HFF-Myc (cell line): ENCODE measurements around the gene SCN3A.

Experiments used
- DNase-seq: peaks from one replicate; pipeline ENCODE4 v3.0.0-alpha.2; 2011; ENCODE audit warnings: low read depth; ENCODE audit errors: extremely low read depth
- H3K4me3 ChIP-seq: replicated peaks from 2 replicates; pipeline ENCODE4 v1.5.1; 2011; ENCODE audit warnings: low read depth, mild to moderate bottlenecking, control low read depth, low read length
- CTCF ChIP-seq: IDR thresholded peaks from 2 replicates; pipeline ENCODE4 v1.5.1; 2012; ENCODE audit warnings: mild to moderate bottlenecking, low read depth, low read length, control low read depth; ENCODE audit errors: missing control alignments

Gene SCN3A

DNA sequence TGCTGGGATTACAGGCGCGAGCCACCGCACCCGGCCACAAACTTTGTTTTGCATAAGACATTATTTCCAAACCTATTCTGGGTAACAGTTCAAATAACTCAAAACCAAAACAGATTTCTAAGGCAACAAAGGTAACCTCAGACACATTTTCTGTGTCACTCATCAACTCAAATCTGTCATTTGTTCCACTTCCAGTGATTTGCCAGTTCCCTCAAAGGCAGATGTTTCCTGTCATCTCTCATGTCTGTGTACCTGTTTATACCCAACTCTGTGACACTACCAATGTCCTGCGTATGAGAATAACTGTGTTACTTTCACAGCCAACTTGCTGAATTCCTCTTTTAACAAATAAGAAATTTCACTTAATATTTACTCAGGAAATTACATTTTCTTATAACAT, 54.4 kb downstream of the SCN3A start:
- no peak for TF ChIP-seq CTCF
- no peak for DNase-seq

GRCh38 chr2:165147186-165148045, 56.4 kb downstream of the SCN3A start:
- H3K4me3 ChIP-seq: no peak overlapping the region
- no peak for TF ChIP-seq CTCF
- no peak for DNase-seq

More for the DNA sequence above, 54.4 kb downstream of the SCN3A start:
- H3K4me3 ChIP-seq: no peak overlapping the region

DNA sequence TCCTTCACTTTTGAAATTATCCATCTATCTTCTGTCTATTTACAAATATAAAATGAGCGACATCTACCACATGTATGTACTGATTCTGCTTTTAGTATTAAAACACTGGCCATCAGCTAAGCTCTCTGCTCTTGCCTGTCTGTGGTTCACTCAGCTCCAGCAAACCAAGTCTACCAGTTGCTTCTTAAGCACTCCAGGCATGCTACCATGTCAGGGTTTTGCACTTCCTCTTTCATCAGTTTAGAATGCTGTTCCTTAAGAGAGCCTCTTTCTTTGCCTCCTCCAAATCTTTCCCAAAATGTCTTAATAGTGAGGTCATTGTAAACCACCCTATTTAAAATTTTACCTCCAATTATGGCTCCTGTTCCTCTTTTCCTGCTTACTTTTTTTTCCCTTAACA, 59.5 kb downstream of the SCN3A start:
- no peak for DNase-seq
- no peak overlapping the region for H3K4me3 ChIP-seq

DNA sequence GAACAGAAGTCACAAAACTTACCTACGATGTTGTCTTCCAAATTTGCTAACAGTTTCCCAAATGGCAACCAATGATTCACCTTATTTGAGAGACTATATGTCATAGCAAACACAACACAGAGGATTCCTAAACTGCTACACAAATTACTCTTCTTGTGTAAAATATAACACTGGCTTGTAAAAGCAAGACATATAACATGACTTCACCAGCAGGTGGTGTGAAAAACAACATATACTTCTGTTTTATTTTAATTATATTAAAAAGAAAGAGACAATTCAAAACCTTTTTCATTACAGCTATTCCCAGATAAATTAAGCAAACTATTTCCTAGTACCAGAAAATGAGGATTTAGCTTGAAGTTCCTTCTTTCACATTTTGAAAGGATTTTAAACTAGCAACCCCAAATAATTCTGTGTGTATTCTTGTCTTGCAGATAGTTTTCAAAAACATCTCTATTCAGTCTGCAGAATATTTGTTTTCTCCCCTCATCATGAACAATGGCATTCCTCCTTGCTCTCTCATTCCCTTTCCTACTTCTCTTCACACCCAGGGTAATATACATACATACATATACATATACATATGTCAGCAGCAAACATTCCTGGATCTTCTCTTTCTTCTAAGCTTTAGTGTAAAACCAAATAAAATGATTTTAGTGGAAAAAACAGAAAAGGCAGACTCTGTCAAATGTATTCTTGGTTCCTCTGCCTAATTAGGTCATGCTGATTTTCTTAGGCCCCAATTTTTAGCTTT, 62.1 kb downstream of the SCN3A start:
- DNase-seq: no peak
- TF ChIP-seq CTCF: no peak
- no peak overlapping the region for H3K4me3 ChIP-seq

More for the DNA sequence above, 59.5 kb downstream of the SCN3A start:
- no peak for TF ChIP-seq CTCF

GRCh38 chr2:165126244-165126643, 77.6 kb downstream of the SCN3A start:
- TF ChIP-seq CTCF: no peak
- H3K4me3 ChIP-seq: no peak overlapping the region
- DNase-seq: no peak

DNA sequence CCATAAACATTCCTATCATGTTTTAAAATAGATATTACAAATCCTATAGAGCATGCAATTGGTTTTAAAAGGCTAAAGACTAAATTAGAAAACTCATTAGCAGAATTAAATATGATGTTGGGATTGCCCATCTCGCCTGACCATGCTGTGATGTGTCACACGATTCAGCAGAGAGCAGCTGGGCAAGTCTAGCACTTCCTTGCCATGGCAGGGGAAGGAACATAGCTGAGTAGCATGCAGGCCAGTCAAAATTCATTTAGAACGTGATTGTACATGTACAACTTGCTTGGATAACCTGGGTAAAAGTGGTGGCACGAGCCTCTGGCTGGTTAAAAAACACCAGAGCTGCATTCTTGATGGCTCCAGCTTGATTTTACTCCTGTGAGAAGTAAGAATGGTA, 81.3 kb downstream of the SCN3A start:
- DNase-seq: no peak
- H3K4me3 ChIP-seq: no peak overlapping the region
- no peak for TF ChIP-seq CTCF
